DOHH2 (cell line): ENCODE data around the gene UBR3.

Source experiments
- H3F3A ChIP-seq: fragments of 200-600 bp; sonication (generic), shearing (Covaris generic); 2 replicates; pipeline ENCODE4 v1.6.0; 2016; ENCODE audit warnings: antibody characterized with exemption, mild to moderate bottlenecking; ENCODE audit not compliant: control insufficient read depth, insufficient read depth
- H3K27ac ChIP-seq: fragments of 200-600 bp; sonication (generic); 2 replicates; pipeline ENCODE4 v1.5.1; 2014; ENCODE audit warnings: low read depth, mild to moderate bottlenecking, low read length, moderate library complexity
- H3K27me3 ChIP-seq: fragments of 200-600 bp; sonication (generic); 2 replicates; pipeline ENCODE4 v1.6.1; 2014; ENCODE audit warnings: mild to moderate bottlenecking, low read length, mixed read lengths; ENCODE audit not compliant: control insufficient read depth
- H3K36me3 ChIP-seq: fragments of 200-600 bp; sonication (generic); 2 replicates; pipeline ENCODE4 v1.6.1; 2014; ENCODE audit warnings: mild to moderate bottlenecking, low read length, moderate library complexity, mixed read lengths; ENCODE audit not compliant: control insufficient read depth
- H3K4me1 ChIP-seq: fragments of 200-600 bp; sonication (generic); 2 replicates; pipeline ENCODE4 v1.6.1; 2014; ENCODE audit warnings: mild to moderate bottlenecking, low read length, mixed read lengths; ENCODE audit not compliant: control insufficient read depth
- H3K4me2 ChIP-seq: fragments of 200-600 bp; sonication (generic); 2 replicates; pipeline ENCODE4 v1.6.0; 2014; ENCODE audit warnings: mild to moderate bottlenecking, low read length, moderate library complexity
- H3K4me3 ChIP-seq: fragments of 200-600 bp; sonication (generic); 2 replicates; pipeline ENCODE4 v1.5.1; 2014; ENCODE audit warnings: mild to moderate bottlenecking, low read length, mixed read lengths
- H3K79me2 ChIP-seq: fragments of 200-600 bp; sonication (generic); 2 replicates; pipeline ENCODE4 v1.6.1; 2014; ENCODE audit warnings: mild to moderate bottlenecking, low read length, mixed read lengths; ENCODE audit not compliant: control insufficient read depth
- H3K9me2 ChIP-seq: fragments of 200-600 bp; sonication (generic); replicated peaks from 2 replicates; pipeline ENCODE4 v1.6.1; 2014; ENCODE audit warnings: mild to moderate bottlenecking, low read length, mixed read lengths; ENCODE audit not compliant: control insufficient read depth
- H3K9me3 ChIP-seq: fragments of 200-600 bp; sonication (generic); 2 replicates; pipeline ENCODE4 v1.6.1; 2014; ENCODE audit warnings: antibody characterized with exemption, low read length, mixed read lengths; ENCODE audit not compliant: control insufficient read depth, insufficient read depth
- H4K20me1 ChIP-seq: fragments of 200-600 bp; sonication (generic); 2 replicates; pipeline ENCODE4 v1.6.0; 2014; ENCODE audit warnings: low read depth, mild to moderate bottlenecking, antibody characterized with exemption, low read length, moderate library complexity; ENCODE audit not compliant: control insufficient read depth, insufficient read depth
- EZH2phosphoT487 ChIP-seq: fragments of 200-600 bp; sonication (generic); IDR thresholded peaks from 2 replicates; pipeline ENCODE4 v1.6.1; 2017; ENCODE audit warnings: borderline replicate concordance, mild to moderate bottlenecking, antibody characterized with exemption, low read length, moderate library complexity, mixed read lengths
- TF ChIP-seq, protein P1 (sequence below): fragments of 200-600 bp; sonication (generic); IDR thresholded peaks from one replicate; pipeline ENCODE4 v1.5.1; 2014; ENCODE audit warnings: antibody characterized with exemption, mild to moderate bottlenecking, low read depth, low read length; ENCODE audit not compliant: poor library complexity, severe bottlenecking

The UBR3 gene

DNA sequence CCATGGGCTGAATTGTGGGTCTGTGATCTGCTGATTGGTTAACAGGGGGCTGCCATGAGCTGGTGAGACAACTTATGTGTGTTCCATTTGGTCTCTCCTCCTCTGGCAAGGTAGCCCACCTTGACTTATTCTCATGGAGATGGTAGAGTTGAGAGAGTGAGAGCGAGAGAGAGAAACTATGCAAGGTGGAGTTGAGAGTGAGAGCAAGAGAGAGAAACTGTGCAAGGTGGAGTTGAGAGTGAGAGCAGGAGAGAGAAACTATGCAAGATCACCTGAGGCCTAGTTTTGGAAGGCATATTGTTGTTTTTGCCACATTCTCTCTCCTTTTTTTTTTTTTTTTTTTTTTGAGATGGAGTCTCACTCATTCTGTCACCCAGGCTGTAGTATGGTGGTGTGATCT, 155.7 kb downstream of the UBR3 start:
- Histone ChIP-seq H3K9me3 (no peaks in the 10 kb centered on the region), H3K9me2 (no peaks in the 10 kb centered on the region), H3K79me2 (no peaks in the 10 kb centered on the region), H4K20me1 (no peaks in the 10 kb centered on the region), H3K4me2 (no peak overlapping the region), H3K4me3 (no peak overlapping the region), H3K27me3 (no peaks in the 10 kb centered on the region), H3F3A (no peaks in the 10 kb centered on the region), H3K4me1 (no peaks in the 10 kb centered on the region), H3K36me3 (0 out of 2 replicates have a peak, but pooled peaks cover 5% of the 10 kb centered on the region), H3K27ac (no peak overlapping the region)
- TF ChIP-seq EZH2phosphoT487, result no peak
- TF ChIP-seq, protein P1, sequence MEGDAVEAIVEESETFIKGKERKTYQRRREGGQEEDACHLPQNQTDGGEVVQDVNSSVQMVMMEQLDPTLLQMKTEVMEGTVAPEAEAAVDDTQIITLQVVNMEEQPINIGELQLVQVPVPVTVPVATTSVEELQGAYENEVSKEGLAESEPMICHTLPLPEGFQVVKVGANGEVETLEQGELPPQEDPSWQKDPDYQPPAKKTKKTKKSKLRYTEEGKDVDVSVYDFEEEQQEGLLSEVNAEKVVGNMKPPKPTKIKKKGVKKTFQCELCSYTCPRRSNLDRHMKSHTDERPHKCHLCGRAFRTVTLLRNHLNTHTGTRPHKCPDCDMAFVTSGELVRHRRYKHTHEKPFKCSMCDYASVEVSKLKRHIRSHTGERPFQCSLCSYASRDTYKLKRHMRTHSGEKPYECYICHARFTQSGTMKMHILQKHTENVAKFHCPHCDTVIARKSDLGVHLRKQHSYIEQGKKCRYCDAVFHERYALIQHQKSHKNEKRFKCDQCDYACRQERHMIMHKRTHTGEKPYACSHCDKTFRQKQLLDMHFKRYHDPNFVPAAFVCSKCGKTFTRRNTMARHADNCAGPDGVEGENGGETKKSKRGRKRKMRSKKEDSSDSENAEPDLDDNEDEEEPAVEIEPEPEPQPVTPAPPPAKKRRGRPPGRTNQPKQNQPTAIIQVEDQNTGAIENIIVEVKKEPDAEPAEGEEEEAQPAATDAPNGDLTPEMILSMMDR, result no peak

DNA sequence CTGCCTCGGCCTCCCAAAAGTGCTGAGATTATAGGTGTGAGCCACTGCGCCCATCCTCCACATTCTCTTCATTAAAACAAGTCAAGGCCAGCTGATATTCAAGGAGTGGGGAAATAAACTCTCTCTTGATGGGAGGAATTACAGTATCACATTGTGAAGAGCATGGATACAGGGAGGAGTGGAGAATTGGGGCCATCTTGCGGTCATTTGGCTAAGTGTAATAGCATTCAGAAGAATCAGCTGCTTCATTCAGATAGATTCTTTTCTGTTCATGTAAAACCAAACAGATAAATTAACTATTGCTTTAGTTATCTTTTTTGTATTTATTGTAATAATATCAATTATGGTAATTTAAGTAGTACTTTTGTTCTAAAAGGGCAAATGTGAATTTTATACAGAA, 156.3 kb downstream of the UBR3 start:
- H3K4me1 ChIP-seq, result no peaks in the 10 kb centered on the region
- no peaks in the 10 kb centered on the region for H3K79me2 ChIP-seq
- no peaks in the 10 kb centered on the region for H4K20me1 ChIP-seq
- 0 out of 2 replicates have a peak, but pooled peaks cover 5% of the 10 kb centered on the region for H3K36me3 ChIP-seq
- no peak overlapping the region for H3K27ac ChIP-seq
- no peak overlapping the region for H3K4me2 ChIP-seq
- no peaks in the 10 kb centered on the region for H3K27me3 ChIP-seq
- no peaks in the 10 kb centered on the region for H3K9me3 ChIP-seq
- no peak overlapping the region for H3K4me3 ChIP-seq
- no peaks in the 10 kb centered on the region for H3K9me2 ChIP-seq
- H3F3A ChIP-seq, result no peaks in the 10 kb centered on the region
- TF ChIP-seq EZH2phosphoT487, result no peak
- TF ChIP-seq, protein P1, result no peak

- Histone ChIP-seq H3K4me1 (no peaks in the 10 kb centered on the region), H3K4me3 (no peak overlapping the region), H3K27ac (no peak overlapping the region), H3F3A (no peaks in the 10 kb centered on the region), H3K36me3 (0 out of 2 replicates have a peak, but pooled peaks cover 5% of the 10 kb centered on the region), H3K9me2 (no peaks in the 10 kb centered on the region), H3K27me3 (no peaks in the 10 kb centered on the region), H3K4me2 (no peak overlapping the region), H4K20me1 (no peaks in the 10 kb centered on the region), H3K79me2 (no peaks in the 10 kb centered on the region), H3K9me3 (no peaks in the 10 kb centered on the region)
- TF ChIP-seq, protein P1, result no peak
- no peak for TF ChIP-seq EZH2phosphoT487
Measured at GRCh38 chr2:169984145-169984544, 156.9 kb downstream of the UBR3 start.

DNA sequence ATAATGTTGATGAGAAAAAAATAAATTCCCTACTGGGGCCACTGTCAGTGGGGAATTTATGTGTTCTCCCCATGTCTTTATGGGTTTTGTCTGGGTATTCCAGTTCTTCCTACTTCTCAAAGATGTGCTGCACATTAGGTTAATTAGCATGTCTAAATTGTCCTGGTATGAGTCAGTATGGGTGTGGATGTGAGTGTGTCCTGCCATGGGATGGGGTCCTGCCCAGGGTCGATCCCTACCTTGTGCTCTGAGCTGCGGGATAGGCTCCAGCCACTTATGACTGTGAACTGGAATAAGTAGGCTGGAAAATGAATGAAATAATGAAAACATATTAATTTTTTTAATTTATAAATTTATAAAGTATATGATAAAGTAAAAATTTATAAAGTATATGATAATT, 167.5 kb downstream of the UBR3 start:
- Histone ChIP-seq H3K4me3 (no peak overlapping the region), H4K20me1 (no peaks in the 10 kb centered on the region), H3K27ac (no peak overlapping the region), H3F3A (no peaks in the 10 kb centered on the region), H3K79me2 (no peaks in the 10 kb centered on the region), H3K4me2 (no peak overlapping the region), H3K36me3 (peaks cover 8% of the 10 kb centered on the region), H3K4me1 (no peaks in the 10 kb centered on the region), H3K9me2 (no peaks in the 10 kb centered on the region), H3K9me3 (peaks cover 10% of the 10 kb centered on the region), H3K27me3 (no peaks in the 10 kb centered on the region)
- no peak for TF ChIP-seq EZH2phosphoT487
- TF ChIP-seq, protein P1, result no peak
